ENCODE results near the gene PPP2R5C. TPM values are rescaled to one million over a fixed set of nuclear protein-coding genes. Genes with fewer than 3 reads are reported as not detected.

PPP2R5C gene
- total RNA-seq, 1 donor from 2014 or later = 135 TPM

- DNase-seq (ENCODE audit: low spot score) = no peak
Observed at GRCh38 chr14:101754893-101755292, 6.6 kb upstream of the PPP2R5C start.

GRCh38 chr14:101755591-101756324 is 5.8 kb upstream of the PPP2R5C start:
- no peak for DNase-seq (ENCODE audit: low spot score)

- no peak for DNase-seq (ENCODE audit: low spot score)
Observed at GRCh38 chr14:101757064-101757838, 4.3 kb upstream of the PPP2R5C start.

GRCh38 chr14:101757839-101758211 is 3.7 kb upstream of the PPP2R5C start:
- DNase-seq (ENCODE audit: low spot score) = no peak

- no peak for DNase-seq (ENCODE audit: low spot score)
Observed at GRCh38 chr14:101758913-101759593, 2.5 kb upstream of the PPP2R5C start.

- DNase-seq (ENCODE audit: low spot score) = peak; percentile 98
Observed at GRCh38 chr14:101760138-101761011, 1.1 kb upstream of the PPP2R5C start.

GRCh38 chr14:101761881-101762529 is 496 bp downstream of the PPP2R5C start:
- peak; percentile 45 for DNase-seq (ENCODE audit: low spot score)

GRCh38 chr14:101762530-101763101 is 1.1 kb downstream of the PPP2R5C start:
- no peak for DNase-seq (ENCODE audit: low spot score)

GRCh38 chr14:101763941-101764709 is 2.6 kb downstream of the PPP2R5C start:
- no peak for DNase-seq (ENCODE audit: low spot score)

- DNase-seq (ENCODE audit: low spot score) = no peak
Observed at GRCh38 chr14:101767618-101768362, 6.3 kb downstream of the PPP2R5C start.

GRCh38 chr14:101770183-101770582 is 8.7 kb downstream of the PPP2R5C start:
- DNase-seq (ENCODE audit: low spot score) = no peak

- no peak for DNase-seq (ENCODE audit: low spot score)
Observed at GRCh38 chr14:101772770-101773169, 11.3 kb downstream of the PPP2R5C start.

GRCh38 chr14:101773378-101773777 is 11.9 kb downstream of the PPP2R5C start:
- DNase-seq (ENCODE audit: low spot score) = no peak

GRCh38 chr14:101774006-101774795 is 12.7 kb downstream of the PPP2R5C start:
- DNase-seq (ENCODE audit: low spot score) = no peak

- no peak for DNase-seq (ENCODE audit: low spot score)
Observed at GRCh38 chr14:101774814-101775213, 13.3 kb downstream of the PPP2R5C start.

GRCh38 chr14:101775826-101776225 is 14.3 kb downstream of the PPP2R5C start:
- DNase-seq (ENCODE audit: low spot score) = no peak

GRCh38 chr14:101776344-101776743 is 14.8 kb downstream of the PPP2R5C start:
- no peak for DNase-seq (ENCODE audit: low spot score)

- no peak for DNase-seq (ENCODE audit: low spot score)
Observed at GRCh38 chr14:101780390-101780789, 18.9 kb downstream of the PPP2R5C start.
